ENCODE data around the gene ASGR2.

Gene ASGR2

GRCh38 chr17:7058831-7059447 lies 55.7 kb downstream of the ASGR2 start:
- DNase-seq: no peak

GRCh38 chr17:7056386-7056785 lies 58.2 kb downstream of the ASGR2 start:
- DNase-seq: no peak

Data from CD4-positive, alpha-beta T cell treated with Interleukin-4 for 1 hour (primary cell).